GM18498 (cell line): Measurements from ENCODE around the gene PLAC8.
"Not testable (repeated sequence)": the region's sequence is repeated elsewhere in the genome, so short reads cannot be mapped to it uniquely, and the experiment has no call there.

ENCODE experiments used
- ATAC-seq: cut with Tn5 transposase; IDR thresholded peaks from one replicate; pipeline ENCODE4 v1.9.1; 2021; ENCODE audit warnings: mild to moderate bottlenecking, moderate library complexity; ENCODE audit not compliant: unreplicated experiment

Gene PLAC8

DNA sequence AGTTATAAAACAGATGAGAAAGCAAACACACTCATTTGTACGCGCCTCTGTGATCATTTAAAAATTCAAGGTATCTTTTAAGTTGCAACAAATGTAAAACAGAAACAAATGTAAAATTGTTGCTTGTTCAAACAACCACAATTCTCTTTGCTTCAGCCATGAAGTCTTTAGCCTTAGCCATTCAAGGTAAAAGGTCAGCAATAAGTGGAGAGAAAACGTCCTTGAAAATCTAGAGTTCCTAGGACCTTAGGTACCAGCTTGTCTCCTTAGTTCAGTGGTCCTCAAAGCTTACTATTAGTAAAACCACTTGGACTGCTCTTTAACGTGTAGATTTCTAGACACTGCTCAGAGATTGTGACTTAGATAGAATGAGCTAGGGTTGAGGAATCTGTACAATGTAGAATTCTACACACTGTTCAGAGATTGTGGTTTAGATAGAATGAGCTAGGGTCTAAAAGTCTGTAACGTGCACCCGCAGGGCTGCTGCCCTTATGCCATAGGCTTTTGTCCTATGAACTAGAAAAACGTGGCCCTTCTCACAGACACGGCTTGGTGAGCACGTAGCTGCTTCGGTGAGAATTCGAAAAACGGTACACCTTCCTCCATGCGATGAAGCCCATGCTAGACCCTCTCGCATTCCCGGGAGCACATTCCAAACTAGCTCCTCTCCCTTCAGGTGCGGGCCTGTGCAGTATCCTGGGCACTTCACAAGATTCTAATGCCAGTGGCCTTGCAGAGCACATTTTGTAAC lies 1.7 kb downstream of the PLAC8 start:
- ATAC-seq = no peak

DNA sequence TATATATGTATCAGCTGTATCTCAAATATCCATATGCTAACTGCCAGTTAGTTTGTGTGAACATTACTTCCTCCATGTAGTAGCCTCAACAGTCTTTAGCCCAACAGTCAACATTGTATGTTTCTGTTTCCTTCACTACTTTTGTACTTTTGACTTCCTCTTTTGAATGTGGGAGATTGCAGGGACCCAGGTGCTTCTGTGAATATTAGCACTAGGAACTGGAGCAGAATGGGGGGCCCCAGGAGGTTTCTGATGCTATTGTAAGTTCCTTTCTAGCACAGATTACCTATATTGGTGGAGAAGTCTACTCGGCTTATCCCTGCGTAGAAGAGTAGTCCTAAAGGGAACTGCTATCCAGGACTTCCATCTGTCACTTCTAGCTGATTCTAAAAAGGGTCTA lies 2.3 kb downstream of the PLAC8 start:
- ATAC-seq = peak; percentile 38

GRCh38 chr4:83111751-83112141 lies 2.8 kb downstream of the PLAC8 start:
- ATAC-seq = not testable (repeated sequence)

- no peak for ATAC-seq
Observed at GRCh38 chr4:83110970-83111750, 3.4 kb downstream of the PLAC8 start.

DNA sequence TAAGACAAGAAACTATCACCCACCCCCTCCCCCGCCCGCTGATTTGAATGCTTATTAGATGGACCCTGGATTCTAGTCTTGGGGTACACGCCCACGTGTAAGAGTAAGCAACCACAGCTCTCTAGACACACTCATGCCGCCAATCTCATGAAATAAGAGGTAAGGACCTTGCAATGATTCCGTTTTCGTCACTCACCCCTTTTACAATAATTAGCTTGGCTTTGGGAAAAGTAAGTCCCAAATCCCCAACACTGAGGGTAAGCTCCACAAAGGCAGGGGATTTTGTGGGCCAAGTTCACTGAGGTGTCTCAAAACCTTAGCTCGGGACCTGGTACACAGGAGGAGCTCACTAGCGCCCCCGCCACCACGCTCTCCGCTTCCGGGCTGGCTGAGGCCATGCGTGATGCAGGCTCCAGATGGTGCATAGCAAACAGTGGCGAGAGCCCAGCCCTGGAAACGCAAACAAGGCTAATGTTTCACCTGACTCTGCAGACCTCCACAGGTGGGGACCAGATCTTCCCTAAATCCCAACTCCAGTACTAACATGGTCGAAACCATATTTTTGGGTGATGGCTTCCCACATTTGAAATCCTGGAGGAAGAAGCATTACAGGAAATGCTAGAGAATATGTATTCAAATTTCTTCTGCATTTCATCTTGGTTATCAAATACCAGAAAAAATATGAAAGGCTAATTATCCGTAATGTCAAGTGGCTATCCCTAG lies 4.1 kb downstream of the PLAC8 start:
- ATAC-seq = peak; percentile 68

GRCh38 chr4:83109480-83110222 lies 4.9 kb downstream of the PLAC8 start:
- peak; percentile 25 for ATAC-seq

DNA sequence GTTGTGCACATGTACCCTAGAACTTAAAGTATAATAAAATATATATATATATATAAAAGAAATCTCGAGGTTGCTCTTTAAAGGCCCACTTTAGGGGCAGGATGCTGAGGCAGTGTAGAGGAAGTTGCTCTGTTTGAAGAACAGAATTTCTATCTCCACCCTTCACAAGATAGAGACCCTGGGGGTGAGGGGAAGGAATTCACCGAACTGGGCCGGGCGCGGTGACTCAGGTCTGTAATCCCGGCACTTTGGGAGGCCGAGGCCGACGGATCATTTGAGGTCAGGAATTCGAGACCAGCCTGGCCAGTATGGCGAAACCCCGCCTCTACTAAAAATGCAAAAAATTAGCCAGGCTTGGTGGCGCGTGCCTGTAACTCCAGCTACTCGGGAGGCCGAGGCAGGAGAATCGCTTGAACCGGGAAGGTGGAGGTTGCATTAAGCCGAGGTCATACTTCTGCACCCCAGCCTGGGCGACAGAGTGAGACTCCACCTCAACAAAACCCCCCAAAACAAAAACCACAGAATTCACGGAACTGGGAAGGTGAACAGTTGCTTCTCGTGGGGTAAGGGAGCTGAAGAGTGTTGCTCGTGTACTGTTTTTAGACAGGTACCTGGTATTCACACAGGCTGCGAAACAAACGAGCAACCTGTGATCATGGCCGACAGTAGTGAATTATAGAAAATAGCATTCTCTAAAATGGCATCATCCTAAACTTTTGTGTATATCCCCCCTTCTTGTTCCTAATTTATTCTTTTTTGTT lies 6.2 kb downstream of the PLAC8 start:
- no peak for ATAC-seq

GRCh38 chr4:83107631-83108030 lies 6.9 kb downstream of the PLAC8 start:
- no peak for ATAC-seq

DNA sequence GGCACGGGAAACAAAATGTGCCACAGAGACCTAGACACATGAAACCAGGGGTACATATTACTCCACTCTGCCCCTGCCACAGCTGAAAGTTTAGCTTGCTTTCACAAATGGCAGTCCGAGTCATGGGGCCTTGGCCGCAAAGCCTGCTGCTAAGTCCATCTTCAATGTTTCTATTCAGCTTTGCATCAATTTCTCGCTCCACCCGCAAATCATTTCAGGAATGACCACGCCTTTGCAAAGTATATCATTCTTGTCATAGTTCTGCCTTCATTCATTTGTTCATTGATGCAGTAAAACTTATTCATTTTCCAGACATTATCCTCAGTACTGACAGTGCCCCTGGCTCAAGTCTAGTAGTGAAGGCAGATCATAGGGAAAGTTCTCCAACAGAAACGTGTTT lies 9.5 kb downstream of the PLAC8 start:
- ATAC-seq = no peak

DNA sequence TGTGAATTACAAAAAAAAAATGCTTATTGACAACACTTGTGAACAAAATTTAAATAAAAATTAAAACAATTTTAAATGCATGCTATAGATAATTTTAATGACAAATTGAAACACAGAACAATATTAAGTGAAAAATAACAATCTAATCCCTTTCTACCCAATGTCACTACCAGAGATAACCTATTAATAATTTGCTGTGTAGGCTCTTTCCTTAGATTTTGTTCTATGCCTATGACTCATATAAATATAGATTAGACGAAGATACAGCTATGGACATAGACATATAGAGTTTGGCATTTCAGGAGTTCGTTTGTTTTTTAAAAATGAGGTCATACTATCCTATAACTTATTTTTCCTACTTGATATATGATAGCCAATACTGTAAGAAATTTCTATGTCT lies 18.1 kb downstream of the PLAC8 start:
- ATAC-seq = no peak

DNA sequence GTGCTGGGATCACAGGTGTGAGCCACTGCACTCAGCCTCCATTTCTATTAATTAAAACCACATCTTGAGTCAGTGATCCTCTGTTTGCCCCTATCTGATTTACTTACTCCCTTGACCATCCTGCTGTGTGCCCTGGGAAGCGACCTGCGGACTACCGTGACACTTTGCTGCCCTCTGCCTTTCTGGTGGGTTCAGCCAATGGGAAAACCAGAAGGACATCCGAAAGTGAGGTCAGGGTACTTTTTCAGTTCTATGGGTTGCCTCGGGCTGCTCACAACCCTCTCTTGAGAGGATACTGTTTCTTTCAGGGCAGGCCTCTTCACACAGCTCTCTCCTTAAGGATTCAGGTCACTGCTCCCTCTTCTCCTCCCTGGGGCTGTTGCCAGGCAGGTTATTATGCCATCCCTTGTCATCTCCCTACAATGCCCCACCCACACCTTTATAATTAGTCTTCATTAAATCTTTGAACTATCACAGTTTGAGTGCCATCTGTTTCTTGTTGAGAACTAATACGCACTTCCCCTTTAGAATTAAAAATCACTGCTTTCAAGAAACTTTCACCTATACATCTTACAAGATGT lies 21.4 kb downstream of the PLAC8 start:
- ATAC-seq = no peak

DNA sequence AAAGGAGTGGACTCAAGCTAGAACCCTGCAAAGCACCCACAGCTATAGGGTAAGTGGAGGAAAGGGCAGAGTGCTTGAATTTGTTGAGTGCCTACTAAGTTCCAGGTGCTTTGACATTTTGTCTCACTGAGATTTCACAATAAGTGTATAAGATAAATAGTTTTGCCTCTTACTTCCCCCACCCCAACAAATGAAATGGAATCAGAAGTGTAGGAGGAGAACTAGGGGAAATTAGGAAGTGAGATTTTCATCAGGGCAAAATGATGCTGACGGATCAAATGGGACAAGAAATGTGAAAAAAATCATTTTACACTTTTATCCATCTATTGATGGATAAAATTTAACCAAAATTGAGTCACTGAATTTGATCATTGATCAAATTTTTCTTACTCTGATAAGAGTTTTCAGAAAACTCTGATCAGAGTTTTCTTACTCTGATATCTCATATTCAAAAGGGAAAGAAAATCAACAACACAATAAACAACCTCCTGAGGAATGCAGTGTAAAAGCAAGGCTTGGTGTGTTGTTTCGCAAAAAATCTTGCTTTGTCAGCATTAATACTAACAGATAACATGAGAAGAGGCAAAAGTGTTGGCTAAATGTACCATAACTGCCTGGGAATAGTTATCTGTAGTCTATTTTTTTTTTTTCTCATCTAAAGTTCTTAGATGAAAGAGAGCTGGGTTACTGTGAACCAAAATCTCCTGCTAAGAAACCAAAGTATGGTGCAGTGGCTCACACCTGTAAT lies 24.9 kb downstream of the PLAC8 start:
- ATAC-seq = no peak

GRCh38 chr4:83084956-83085355 lies 29.6 kb downstream of the PLAC8 start:
- ATAC-seq = not testable (repeated sequence)

GRCh38 chr4:83083925-83084475 lies 30.5 kb downstream of the PLAC8 start:
- no peak for ATAC-seq

DNA sequence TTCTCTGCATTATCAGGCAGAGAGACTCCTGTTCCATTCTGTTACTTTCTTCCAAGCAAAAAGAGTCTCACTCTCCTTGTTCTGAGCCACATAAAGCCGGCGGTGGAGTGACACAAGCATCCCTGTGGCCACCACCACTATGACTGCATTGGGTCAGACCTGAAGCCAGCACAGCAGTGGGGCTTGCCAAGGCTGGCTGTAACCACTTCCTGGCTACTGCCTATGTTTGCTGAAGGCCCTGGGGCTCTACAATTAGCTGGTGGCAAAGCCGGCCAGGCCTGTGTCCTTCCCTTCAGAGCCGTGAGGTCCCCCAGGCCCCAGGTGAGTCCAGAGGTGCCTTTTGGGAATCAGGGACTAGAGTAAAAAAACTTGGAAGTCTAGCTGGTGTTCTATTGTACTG lies 31.8 kb downstream of the PLAC8 start:
- no peak for ATAC-seq

- ATAC-seq = no peak
Observed at GRCh38 chr4:83080561-83080960, 34.0 kb downstream of the PLAC8 start.

DNA sequence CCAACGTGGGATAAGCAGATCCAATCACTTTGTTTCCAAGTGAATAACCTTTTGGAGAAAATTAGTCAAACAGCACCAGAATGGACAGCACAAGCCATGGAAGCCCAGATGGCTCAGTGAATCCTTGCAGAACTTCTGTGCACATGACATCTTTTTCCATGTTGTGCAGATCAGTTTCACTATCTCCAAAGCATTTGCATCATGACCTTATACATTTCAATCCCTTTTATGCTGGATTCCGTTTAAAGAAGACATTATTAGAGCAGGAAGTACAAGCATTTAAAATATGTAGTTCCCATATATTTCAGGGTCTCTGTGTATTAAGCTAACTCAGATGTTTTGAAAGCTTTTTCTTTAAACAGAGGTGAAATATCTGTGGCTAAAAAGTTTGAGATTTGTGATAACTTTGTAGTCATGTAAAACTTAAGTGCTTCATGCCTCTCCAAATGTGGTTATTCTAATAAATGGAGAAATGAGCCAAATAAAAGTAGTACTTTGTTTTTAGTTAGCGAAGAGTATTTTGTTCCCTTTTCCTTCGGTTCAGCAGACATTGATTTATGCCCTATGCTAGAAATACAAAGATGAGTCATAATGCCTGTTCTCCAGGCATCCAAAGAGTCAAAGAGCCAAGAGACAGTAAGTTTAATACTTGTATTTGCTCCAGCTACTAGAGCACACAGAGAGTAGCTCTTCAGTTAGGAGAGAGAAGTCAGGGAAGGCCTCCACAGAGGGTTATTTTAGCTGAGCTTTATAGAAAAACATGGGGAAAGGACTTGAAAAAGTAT lies 39.0 kb downstream of the PLAC8 start:
- no peak for ATAC-seq

GRCh38 chr4:83074783-83075182 lies 39.7 kb downstream of the PLAC8 start:
- ATAC-seq = not testable (repeated sequence)
